HepG2 (cell line): ENCODE data around the gene DSCAML1. TPM values are rescaled to one million over a fixed set of nuclear protein-coding genes. Genes with fewer than 3 reads are reported as not detected.
A peak's percentile ranks its signal among the peaks of the same experiment; 100 is the strongest.

Experiments
- ATAC-seq: fragments of 200-7000 bp; cut with Tn5 transposase; 3 replicates; pipeline ENCODE4 v1.9.1; 2020; ENCODE audit warnings: mild to moderate bottlenecking, moderate library complexity
- BruUV-seq: library from RNA; stranded (reverse); fragments of 400-500 nt; replicated peaks from 2 replicates; lab custom pipeline; 2021; lab: Mats Ljungman, UMichigan
- CTCF ChIA-PET: fragments of 300-600 bp; formaldehyde crosslinking; extraction: SDS; loops from one replicate; lab custom pipeline; 2021; ENCODE audit warnings: low total read pairs, inconsistent platforms, low intra/inter-chr PET ratio; lab: Yijun Ruan, JAX
- POLR2A ChIA-PET: fragments of 350-600 bp; sonication (Branson Sonifier 250); formaldehyde crosslinking; loops from one replicate; lab custom pipeline; 2020; ENCODE audit warnings: antibody characterized with exemption, inconsistent platforms; lab: Yijun Ruan, JAX
- DNase-seq: peaks from one replicate; pipeline ENCODE4 v3.0.0-alpha.2; 2015; ENCODE audit warnings: low spot score
- FAIRE-seq: peaks from 3 replicates; lab custom pipeline; 2011; peaks lifted over from hg19 to GRCh38; lab: Jason Lieb, UNC
- H2AFZ ChIP-seq: one replicate; pipeline ENCODE4 v1.6.1; 2011; ENCODE audit warnings: low read length, inconsistent platforms
- H3K27ac ChIP-seq: fragments of 300-600 bp; 3 replicates; pipeline ENCODE4 v1.8.0; 2011; ENCODE audit warnings: mixed run types, mild to moderate bottlenecking, mixed read lengths, low read length, inconsistent platforms; ENCODE audit not compliant: insufficient read depth; ENCODE audit errors: extremely low read length
- H3K27me3 ChIP-seq, 2 experiments: fragments of 200-600 bp in 1 of 2; 2 replicates in 1 of 2; 3 replicates in 1 of 2; pipeline versions ENCODE4 v1.6.0 to v1.8.0; 2011; ENCODE audit warnings: low read length in 2 of 2, mild to moderate bottlenecking in 2 of 2, moderate library complexity in 2 of 2, inconsistent platforms in 1 of 2; ENCODE audit not compliant: insufficient read depth in 2 of 2, control insufficient read depth in 1 of 2
- H3K36me3 ChIP-seq, 2 experiments: fragments of 200-600 bp in 1 of 2; replicated peaks in 1 of 2; 2 replicates in 1 of 2; 3 replicates in 1 of 2; pipeline versions ENCODE4 v1.5.1 to v1.8.0; 2011; ENCODE audit warnings: low read length in 2 of 2, inconsistent platforms in 1 of 2; ENCODE audit not compliant: insufficient read depth in 2 of 2, control insufficient read depth in 1 of 2
- H3K4me1 ChIP-seq: 2 replicates; pipeline ENCODE4 v1.5.1; 2012; ENCODE audit warnings: low read length, inconsistent platforms; ENCODE audit not compliant: insufficient read depth
- H3K4me2 ChIP-seq: 2 replicates; pipeline ENCODE4 v1.6.0; 2011; ENCODE audit warnings: low read depth, low read length, inconsistent platforms
- H3K4me3 ChIP-seq, 3 experiments: fragments of 200-600 bp in 1 of 3; sonication (generic), shearing (Covaris generic) in 1 of 3; replicated peaks in 1 of 3; 2 replicates each; pipeline ENCODE4 v1.5.1; 2011 to 2016; ENCODE audit warnings: low read length in 3 of 3, inconsistent platforms in 2 of 3, low read depth in 2 of 3, mild to moderate bottlenecking in 2 of 3, control low read depth in 1 of 3, mixed read lengths in 1 of 3; ENCODE audit not compliant: insufficient read depth in 1 of 3
- H3K79me2 ChIP-seq: one replicate; pipeline ENCODE4 v1.6.1; 2011; ENCODE audit warnings: low read length, inconsistent platforms; ENCODE audit not compliant: insufficient read depth
- H3K9ac ChIP-seq: 2 replicates; pipeline ENCODE4 v1.6.0; 2011; ENCODE audit warnings: mild to moderate bottlenecking, low read depth, low read length, inconsistent platforms; ENCODE audit not compliant: insufficient read depth
- H3K9me3 ChIP-seq: 2 replicates; pipeline ENCODE4 v1.5.1; 2012; ENCODE audit warnings: mild to moderate bottlenecking, low read length
- H4K20me1 ChIP-seq: 2 replicates; pipeline ENCODE4 v1.6.0; 2011; ENCODE audit warnings: inconsistent platforms, mild to moderate bottlenecking, low read length, moderate library complexity; ENCODE audit not compliant: insufficient read depth
- GTF2F1 ChIP-seq: fragments of 150-350 bp; IDR thresholded peaks from 2 replicates; pipeline ENCODE4 v1.6.1; 2014; ENCODE audit warnings: low read length
- MAFK ChIP-seq, 2 experiments: IDR thresholded peaks in 1 of 2; conservative IDR thresholded peaks in 1 of 2; 2 replicates each; pipeline ENCODE4 v1.6.1; 2011; ENCODE audit warnings: improper control_type of control experiment in 2 of 2, low read length in 2 of 2
- MNT ChIP-seq: fragments of 450-650 bp; IDR thresholded peaks from 2 replicates; pipeline ENCODE4 v1.6.1; 2016
- THYN1 ChIP-seq: sonication (generic); formaldehyde crosslinking; IDR thresholded peaks from 2 replicates; pipeline ENCODE4 v1.8.1; 2023; ENCODE audit warnings: low read depth, mild to moderate bottlenecking, moderate library complexity, missing genetic modification reagents, borderline replicate concordance
- YEATS2 ChIP-seq: sonication (generic); formaldehyde crosslinking; IDR thresholded peaks from 2 replicates; pipeline ENCODE4 v1.4.0; 2020; ENCODE audit warnings: missing genetic modification reagents, borderline replicate concordance
- ZC3H13 ChIP-seq: sonication (generic); formaldehyde crosslinking; IDR thresholded peaks from 2 replicates; pipeline ENCODE4 v1.8.1; 2023; ENCODE audit warnings: mild to moderate bottlenecking, missing genetic modification reagents, moderate library complexity
- ZFP36 ChIP-seq: fragments of 150-350 bp; IDR thresholded peaks from 2 replicates; pipeline ENCODE4 v1.6.1; 2018; ENCODE audit warnings: borderline replicate concordance, low read length, low read depth; ENCODE audit not compliant: partially characterized antibody
- ZNF343 ChIP-seq: sonication (generic); formaldehyde crosslinking; IDR thresholded peaks from 2 replicates; pipeline ENCODE4 v1.4.0; 2020; ENCODE audit warnings: mild to moderate bottlenecking, missing genetic modification reagents
- ZNF678 ChIP-seq: sonication (generic); formaldehyde crosslinking; IDR thresholded peaks from 2 replicates; pipeline ENCODE4 v1.4.0; 2020; ENCODE audit warnings: mild to moderate bottlenecking, missing genetic modification reagents
- WGBS: methylation state at CpG from one replicate; pipeline ENCODE4 v1.1.6; 2017; ENCODE audit warnings: low lambda C conversion rate; 5-methylcytosine and 5-hydroxymethylcytosine counted together
- in situ Hi-C: cut with HindIII; loops from 2 replicates; pipeline ENCODE4 v1.10.0; 2017; ENCODE audit warnings: low pct_unique_long_range_greater_than_20kb; ENCODE audit not compliant: extremely low pct_ligation_motif_present
- intact Hi-C: fragments of 100-400 bp; cut with micrococcal nuclease; formaldehyde crosslinking; loops from one replicate; pipeline ENCODE4 v1.10.0; 2022; ENCODE audit not compliant: unreplicated experiment
- polyA plus RNA-seq, 8 experiments: library from polyadenylated mRNA; depleted of rRNA in 3 of 8; stranded (reverse) in 7 of 8; unstranded in 1 of 8; fragments of >200 nt; fragmentation: Illumina TruSeq in 4 of 8; extraction: Trizol in 4 of 8; gene quantifications; 2 replicates each; pipeline versions ENCODE4 v1.2.1 to v1.2.3, GENCODE V29; 2011 to 2016; ENCODE audit warnings: low read depth in 4 of 8, missing spikeins in 1 of 8, mixed read lengths in 1 of 8; ENCODE audit not compliant: insufficient read depth in 1 of 8
- total RNA-seq, 5 experiments: library from RNA; depleted of rRNA; stranded (reverse); fragments of >200 nt; fragmentation: Illumina TruSeq; extraction: Trizol; gene quantifications; 2 replicates each; pipeline ENCODE4 v1.2.3, GENCODE V29; 2016; ENCODE audit warnings: low read depth in 1 of 5
- TF ChIP-seq, protein P1 (sequence below): sonication (generic); formaldehyde crosslinking; IDR thresholded peaks from 2 replicates; pipeline ENCODE4 v1.4.0; 2020; ENCODE audit warnings: missing genetic modification reagents
- TF ChIP-seq, protein P2 (sequence below): conservative IDR thresholded peaks from 2 replicates; pipeline ENCODE4 v1.6.1; 2018; ENCODE audit warnings: missing genetic modification reagents

Gene DSCAML1
- total and polyA plus RNA-seq, 2 of the 13 experiments (the other 11 are each of a cell fraction or from before 2014, with no cell fraction given): 0.29 to 0.40 TPM

DNA sequence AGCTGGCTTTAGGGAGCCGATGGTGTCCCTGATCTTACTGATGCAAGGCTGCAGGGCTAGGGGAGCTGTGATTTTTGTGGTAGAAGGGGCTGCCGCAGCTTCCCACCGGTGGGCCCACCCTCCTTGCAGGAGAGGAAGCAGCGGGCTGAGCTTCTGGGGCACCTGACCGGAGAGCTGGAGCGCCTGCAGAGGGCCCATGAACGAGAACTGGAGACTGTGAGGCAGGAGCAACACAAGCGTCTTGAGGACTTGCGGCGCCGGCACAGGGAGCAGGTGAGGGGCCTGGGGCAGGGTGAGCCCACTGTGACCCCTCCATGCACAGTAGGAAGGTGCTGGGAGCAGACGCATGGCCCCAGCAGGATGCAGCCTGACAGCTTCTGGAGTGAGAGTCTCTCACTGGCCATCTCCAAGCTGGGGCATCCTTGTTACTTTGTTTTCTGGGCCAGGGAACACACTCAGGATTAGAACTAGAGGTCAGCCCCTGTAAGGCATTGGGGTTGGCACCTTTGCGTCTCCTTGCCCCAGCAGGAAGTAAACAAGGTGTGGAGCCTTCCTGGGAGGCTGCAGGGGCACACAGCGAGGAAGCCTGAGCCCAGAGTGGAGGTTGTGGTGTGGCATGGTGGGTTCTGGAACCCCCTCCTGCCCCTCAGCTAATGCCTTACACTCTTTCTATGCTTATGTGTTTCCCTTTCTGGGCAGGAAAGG is 402.6 kb downstream of the DSCAML1 start (continued):
- no peak for TF ChIP-seq THYN1 (CRISPR knock-in tag)
- no peak for TF ChIP-seq MAFK (conservative IDR thresholded peaks at IDR 0.05 in 1 of 2, IDR thresholded peaks at IDR 0.05 in 1 of 2; ENCODE audit: low read length in 2 of 2)
- no peak for TF ChIP-seq ZFP36

GRCh38 chr11:117392979-117393378 is 404.0 kb downstream of the DSCAML1 start:
- no peaks in the 10 kb centered on the region for H3K27me3 ChIP-seq
- no peaks in the 10 kb centered on the region for H3K79me2 ChIP-seq
- TF ChIP-seq, protein P1, sequence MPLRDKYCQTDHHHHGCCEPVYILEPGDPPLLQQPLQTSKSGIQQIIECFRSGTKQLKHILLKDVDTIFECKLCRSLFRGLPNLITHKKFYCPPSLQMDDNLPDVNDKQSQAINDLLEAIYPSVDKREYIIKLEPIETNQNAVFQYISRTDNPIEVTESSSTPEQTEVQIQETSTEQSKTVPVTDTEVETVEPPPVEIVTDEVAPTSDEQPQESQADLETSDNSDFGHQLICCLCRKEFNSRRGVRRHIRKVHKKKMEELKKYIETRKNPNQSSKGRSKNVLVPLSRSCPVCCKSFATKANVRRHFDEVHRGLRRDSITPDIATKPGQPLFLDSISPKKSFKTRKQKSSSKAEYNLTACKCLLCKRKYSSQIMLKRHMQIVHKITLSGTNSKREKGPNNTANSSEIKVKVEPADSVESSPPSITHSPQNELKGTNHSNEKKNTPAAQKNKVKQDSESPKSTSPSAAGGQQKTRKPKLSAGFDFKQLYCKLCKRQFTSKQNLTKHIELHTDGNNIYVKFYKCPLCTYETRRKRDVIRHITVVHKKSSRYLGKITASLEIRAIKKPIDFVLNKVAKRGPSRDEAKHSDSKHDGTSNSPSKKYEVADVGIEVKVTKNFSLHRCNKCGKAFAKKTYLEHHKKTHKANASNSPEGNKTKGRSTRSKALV (CRISPR knock-in tag): no peak
- TF ChIP-seq ZC3H13 (CRISPR knock-in tag) (no peak), GTF2F1 (no peak), MNT (peak; percentile 74), YEATS2 (CRISPR knock-in tag) (no peak), ZNF343 (CRISPR knock-in tag) (no peak), ZNF678 (no peak)
- TF ChIP-seq, protein P2, sequence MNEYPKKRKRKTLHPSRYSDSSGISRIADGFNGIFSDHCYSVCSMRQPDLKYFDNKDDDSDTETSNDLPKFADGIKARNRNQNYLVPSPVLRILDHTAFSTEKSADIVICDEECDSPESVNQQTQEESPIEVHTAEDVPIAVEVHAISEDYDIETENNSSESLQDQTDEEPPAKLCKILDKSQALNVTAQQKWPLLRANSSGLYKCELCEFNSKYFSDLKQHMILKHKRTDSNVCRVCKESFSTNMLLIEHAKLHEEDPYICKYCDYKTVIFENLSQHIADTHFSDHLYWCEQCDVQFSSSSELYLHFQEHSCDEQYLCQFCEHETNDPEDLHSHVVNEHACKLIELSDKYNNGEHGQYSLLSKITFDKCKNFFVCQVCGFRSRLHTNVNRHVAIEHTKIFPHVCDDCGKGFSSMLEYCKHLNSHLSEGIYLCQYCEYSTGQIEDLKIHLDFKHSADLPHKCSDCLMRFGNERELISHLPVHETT (CRISPR knock-in tag): no peak
- H3K4me3 ChIP-seq: no peak overlapping the region
- intact Hi-C loops: no loop called here
- no peaks in the 10 kb centered on the region for H4K20me1 ChIP-seq
- WGBS: 89% methylated on average over 6 of the region's 8 CpGs
- no peak overlapping the region for H3K4me2 ChIP-seq
- FAIRE-seq: no peak
- H3K4me1 ChIP-seq: 0 out of 2 replicates have a peak, but pooled peaks cover 6% of the 10 kb centered on the region
- ATAC-seq: no peak
- no peak for DNase-seq
- in situ Hi-C loops: no loop called here
- ChIA-PET CTCF (no interaction called here), POLR2A (no interaction called here)
- no peaks in the 10 kb centered on the region for H3K9me3 ChIP-seq
- no peak overlapping the region for H3K27ac ChIP-seq
- H3K9ac ChIP-seq: no peak overlapping the region
- no TSS peak for BruUV-seq
- no peak overlapping the region for H2AFZ ChIP-seq
- H3K36me3 ChIP-seq: peaks cover 25 to 43% of the 10 kb centered on the region in 2 experiments
